ENCODE results near the gene NUDT16L1.
"Not testable (repeated sequence)": the region's sequence is repeated elsewhere in the genome, so short reads cannot be mapped to it uniquely, and the experiment has no call there.

Gene NUDT16L1

DNA sequence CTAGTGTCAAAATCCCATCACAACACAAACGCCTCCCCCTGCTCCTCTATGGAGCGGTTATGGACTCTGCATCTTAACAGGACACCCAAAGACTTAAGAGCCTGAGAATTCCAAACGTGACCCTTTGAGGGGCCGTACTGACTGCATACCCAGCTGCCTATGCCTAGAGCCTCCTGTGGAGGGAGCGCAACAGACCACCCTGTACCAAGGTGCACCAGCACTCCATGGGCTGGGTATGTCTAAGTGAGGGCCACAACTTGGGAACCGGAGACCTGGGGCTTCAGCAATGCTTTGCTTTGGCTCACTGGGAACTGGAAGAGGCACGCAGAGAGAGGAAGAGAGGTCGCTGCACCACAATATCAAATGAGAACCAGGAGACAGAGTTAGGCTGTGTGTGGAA, 35.3 kb downstream of the NUDT16L1 start:
- no peak for DNase-seq

DNA sequence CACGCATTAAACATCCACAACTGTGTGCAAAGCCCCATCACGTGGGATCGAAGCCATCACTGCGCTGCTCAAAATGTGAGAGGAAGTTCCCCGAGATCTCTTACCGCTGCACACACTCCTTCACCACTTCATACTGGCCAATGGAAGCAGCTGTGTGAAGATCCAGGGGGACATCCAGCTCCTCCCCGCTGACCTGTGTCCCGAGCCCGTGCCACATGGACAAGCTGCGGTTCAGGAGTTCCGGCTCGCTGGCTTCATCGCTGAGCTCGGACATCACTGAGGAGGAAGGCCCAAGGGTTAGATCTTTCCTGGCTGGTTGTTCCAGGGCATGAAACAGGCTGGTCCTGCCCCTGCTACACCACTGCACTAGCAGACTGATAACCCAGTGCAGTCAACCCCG, 36.5 kb downstream of the NUDT16L1 start:
- DNase-seq = no peak

DNA sequence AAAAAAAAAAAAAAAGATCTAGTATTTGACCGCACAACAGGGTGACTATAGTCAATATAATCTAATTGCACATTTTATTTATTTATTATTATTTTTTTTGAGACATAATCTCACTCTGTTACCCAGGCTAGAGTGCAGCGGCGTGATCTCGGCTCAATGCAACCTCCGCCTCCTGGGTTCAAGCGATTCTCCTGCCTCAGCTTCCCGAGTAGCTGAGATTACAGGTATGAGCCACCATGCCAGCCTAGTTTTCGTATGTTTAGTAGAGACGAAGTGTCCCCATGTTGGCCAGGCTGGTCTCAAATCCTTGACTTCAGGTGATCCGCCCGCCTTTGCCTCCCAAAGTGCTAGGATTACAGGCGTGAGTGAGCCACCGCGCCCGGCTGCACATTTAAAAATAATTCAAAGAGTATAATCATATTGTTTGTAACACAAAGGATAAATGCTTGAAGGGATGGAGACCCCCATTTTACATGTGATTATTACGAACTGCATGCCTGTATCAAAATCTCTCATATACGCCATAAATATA, 39.9 kb downstream of the NUDT16L1 start:
- DNase-seq = no peak

DNA sequence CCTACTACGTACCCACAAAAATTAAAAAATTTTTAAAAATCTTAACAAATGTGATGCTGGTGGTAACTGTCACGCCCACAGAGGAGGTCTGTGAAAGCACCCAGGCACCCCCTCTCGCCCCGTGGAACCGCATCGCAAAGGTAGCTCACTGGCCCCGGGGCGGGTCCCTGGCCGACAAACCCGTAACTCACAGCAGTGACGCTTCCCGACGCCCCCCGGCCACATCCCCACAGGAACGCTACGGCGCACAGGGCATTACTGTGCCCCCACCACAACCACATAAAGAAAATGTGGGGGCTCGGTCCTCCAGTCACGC, 40.3 kb downstream of the NUDT16L1 start:
- DNase-seq = peak; percentile 55

DNA sequence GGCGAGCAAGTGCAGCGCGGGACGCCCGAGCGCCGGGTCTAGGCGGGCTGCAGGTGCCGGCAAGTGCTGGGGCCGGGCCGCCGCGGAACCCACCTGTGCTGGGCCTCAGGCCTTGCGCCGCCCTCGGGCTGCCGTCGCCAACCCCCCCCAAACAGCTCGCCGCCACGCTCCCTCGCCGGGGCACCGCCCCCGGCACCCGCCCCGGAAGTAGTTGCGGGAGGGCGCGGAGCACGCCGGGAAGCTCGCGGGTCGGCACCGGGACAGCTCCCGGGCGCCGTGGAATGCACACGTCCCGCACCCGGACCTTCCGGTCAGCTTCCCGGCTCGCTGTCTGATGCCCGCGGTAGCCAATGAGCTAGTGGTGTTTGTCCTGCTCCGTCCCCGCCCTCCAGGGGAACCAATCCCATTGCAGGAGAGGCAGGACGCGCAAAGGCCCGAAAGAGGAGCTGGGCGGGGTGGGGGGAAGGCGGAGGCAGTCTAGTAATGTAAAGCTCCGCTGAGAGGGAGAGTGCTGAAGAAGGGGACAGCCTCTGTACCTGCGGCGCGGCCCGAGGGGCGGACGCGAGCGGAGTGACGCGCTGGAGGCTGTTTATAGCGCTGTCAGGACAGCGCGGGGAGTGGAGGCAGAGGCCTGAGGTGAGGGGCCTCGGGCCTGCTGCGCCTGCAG, 40.8 kb downstream of the NUDT16L1 start, which contains the start of the genes ANKS3 and DNAAF8:
Gene ANKS3, minus strand, starts transcription at position 209 of the 667 bp plus-strand sequence. CDS start 4,122 bp downstream, outside the sequence.
Gene DNAAF8, plus strand, starts transcription at position 475 of the 667 bp plus-strand sequence. CDS start 1,978 bp downstream, outside the sequence.
- DNase-seq = peak; percentile 85

DNA sequence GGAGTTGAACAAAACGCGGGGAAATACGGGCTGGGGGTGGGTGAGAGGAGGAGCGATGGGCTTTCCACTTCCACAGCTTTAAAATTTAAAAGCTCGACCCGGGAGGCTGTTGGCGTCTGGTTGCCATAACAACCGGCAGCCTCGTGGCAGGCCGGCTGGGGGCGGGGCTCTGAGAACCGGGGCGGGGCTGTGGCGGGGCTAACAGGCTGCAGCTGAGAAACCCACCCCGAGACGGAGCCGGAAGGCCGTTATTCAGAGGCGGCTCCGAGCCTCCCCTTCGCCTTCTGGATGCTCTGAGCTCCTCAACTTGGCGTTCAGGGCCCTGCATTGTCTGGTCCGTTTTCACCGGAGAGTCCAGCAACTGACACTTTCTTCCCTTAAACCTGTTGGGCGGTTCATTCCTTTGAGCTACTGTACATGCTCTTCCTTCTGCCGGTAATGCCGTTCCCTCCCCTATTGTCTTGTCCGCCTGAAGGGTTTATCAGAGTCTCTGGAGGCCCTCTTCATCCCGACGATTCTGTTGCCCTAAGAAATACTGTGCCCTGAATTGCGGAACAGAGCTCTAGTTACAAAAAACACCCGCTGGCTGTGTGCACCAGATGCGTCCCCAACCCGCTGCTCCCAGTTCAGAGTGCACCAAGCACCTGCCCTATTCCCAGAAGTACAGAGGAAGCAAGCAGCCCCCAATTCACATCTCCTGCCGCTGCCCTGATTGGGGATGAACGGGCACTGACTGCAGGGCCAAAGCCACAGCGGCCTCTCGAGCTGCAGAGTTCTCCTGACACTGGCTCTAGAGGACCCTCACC, 41.6 kb downstream of the NUDT16L1 start:
- peak; percentile 95 for DNase-seq

DNA sequence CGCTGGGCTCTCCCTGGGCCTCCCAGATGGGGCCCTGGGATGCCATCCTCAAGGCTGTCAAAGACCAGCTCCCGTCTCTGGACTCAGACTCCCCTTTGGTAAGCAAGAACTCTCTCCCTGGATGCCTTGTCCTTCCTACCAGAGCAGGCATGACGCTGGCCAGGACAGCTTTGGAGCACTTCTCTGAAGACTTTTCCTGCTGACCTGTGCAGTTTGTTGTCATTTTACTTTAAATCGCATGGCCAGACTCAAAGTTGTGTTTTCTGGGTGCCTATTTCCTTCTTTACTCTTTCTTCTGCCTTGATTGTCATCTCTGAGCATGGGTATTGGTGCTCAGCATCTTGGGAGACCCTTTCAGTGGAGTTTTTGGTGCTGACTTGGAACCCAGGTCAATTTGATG, 43.2 kb downstream of the NUDT16L1 start:
- no peak for DNase-seq

DNA sequence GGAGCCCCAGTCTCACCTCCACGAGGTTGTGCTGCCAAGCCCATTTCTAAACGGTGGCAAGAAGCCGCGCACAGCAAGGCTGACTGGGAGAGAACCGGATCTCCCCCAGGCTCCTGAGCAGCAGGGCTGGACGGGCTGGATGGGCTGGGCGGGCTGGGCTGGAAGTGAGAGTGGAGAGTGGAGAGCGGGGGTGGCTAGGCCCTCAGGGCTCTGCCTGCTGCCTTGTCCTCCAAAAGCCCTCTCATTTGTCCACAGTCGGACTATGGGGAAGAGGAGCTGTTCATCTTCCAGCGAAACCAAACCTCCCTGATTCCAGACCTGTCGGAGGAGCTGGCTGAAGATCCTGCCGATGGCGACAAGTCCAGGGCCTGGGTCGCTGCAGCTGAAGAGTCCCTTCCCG, 44.2 kb downstream of the NUDT16L1 start:
- DNase-seq = no peak

DNA sequence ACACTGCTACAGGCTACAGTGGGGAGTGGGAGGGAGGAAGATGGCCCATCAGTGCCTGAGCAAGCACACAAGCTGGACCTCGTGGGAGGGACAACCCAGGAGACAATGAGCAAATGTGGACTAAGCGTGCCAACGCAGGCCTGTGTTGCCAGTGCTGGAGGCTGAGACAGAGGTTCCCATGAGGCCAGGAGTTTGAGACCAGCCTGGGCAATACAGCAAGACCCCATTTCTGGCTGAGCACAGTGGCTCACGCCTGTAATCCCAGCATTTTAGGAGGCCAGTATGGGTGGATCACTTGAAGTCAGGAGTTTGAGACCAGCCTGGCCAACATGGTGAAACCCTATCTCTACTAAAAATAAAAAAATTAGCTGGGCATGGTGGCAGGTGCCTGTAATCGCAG, 45.0 kb downstream of the NUDT16L1 start:
- not testable (repeated sequence) for DNase-seq

DNA sequence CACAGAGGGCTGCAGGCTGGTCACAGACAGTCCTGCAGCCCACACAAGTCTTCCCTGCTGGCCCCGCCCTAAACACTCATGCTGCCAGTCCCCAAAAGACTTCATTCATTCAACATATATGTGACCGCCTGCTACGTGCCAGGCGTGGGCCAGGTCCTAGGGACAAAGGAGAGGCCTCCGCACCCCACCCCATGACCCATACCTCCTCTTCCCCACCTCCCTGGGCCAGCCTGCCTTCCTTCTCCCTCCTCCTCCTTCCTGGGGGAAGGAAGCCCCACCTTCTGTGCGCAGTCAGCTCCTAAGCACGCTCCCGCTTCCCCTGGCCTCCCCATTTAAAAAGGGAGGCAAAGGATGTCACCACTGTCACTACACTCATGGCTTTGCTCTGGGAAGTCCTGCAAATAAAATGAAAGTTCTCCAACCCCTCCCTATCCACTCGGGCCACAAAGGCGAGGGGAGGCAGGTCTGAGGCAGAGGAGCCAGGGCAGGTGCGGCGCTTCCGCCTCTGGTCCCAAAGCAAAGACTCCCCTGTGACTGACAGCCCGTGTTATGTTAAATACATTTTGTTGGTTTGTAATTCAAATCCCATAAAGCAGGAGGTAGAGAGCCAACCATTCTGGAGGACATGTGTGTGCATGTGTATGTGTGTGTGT, 50.0 kb downstream of the NUDT16L1 start:
- no peak for DNase-seq

DNA sequence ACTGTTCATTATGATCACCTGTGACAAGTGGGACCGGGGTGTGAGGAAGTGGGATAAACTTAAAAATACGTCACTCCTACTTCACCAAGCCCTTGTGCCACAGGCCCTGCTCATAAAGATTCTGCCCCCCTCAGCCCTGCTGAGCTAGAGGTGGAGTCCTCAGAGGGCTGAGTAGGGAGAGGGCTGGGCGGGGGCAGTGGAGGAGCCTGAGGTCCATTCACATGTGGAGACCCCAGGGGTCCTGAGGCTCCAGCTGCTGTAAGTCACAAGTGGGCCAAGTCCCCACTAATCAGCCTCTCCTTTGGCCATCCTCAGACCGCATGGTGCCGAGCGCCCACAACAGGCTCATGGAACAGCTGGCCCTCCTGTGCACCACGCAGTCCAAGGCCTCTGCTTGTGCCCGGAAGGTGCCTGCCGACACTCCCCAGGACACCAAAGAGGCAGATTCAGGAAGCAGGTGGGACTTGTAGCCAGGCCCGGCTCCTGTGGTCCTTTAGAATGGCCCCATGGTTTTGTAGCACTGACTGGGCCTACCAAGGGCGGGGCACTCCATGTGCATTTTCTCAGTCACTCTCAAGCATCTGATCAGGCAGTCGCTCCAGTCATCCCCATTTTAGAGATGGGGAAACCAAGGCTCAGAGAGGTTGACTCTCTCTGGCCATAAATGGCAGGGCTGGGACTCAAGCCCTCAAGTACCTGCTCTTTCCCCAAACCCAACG, 51.4 kb downstream of the NUDT16L1 start:
- no peak for DNase-seq

DNA sequence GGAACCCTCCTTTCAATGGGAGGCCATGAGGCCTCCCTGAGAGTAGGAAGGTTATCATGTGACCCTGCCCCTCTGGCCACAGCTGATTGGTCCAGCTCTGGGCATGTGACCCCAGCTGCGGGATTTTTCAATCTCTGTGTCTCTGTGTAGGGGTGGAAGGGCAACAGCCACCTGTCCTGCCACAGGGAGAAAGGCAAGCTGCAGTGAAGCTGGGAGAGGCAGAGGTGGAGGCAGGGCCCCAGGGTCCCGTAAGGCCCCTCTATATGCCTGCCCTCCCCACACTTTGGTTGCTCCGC, 51.9 kb downstream of the NUDT16L1 start:
- no peak for DNase-seq
